HFFc6 (cell line): ENCODE data around the gene RNASE9. TPM values are rescaled to one million over a fixed set of nuclear protein-coding genes. Genes with fewer than 3 reads are reported as not detected.

Source experiments
- DNase-seq: peaks from one replicate; pipeline ENCODE4 v3.0.0-alpha.2; 2018
- H3K27ac Mint-ChIP-seq: 2 replicates; pipeline ENCODE4 v1.8.0; 2020; ENCODE audit warnings: mild to moderate bottlenecking, mixed read lengths
- H3K27me3 Mint-ChIP-seq: 2 replicates; pipeline ENCODE4 v1.8.0; 2021; ENCODE audit warnings: mild to moderate bottlenecking, moderate library complexity, mixed read lengths; ENCODE audit not compliant: insufficient read depth
- H3K36me3 Mint-ChIP-seq: 2 replicates; pipeline ENCODE4 v1.8.0; 2021; ENCODE audit warnings: low read depth, mixed read lengths
- H3K4me1 Mint-ChIP-seq: 2 replicates; pipeline ENCODE4 v1.8.0; 2020; ENCODE audit warnings: low read depth, mixed read lengths
- H3K4me3 Mint-ChIP-seq: 2 replicates; pipeline ENCODE4 v1.8.0; 2020; ENCODE audit warnings: mild to moderate bottlenecking, moderate library complexity, mixed read lengths
- H3K9me3 Mint-ChIP-seq: 2 replicates; pipeline ENCODE4 v1.8.0; 2020; ENCODE audit warnings: mild to moderate bottlenecking, mixed read lengths
- total RNA-seq, 6 experiments: library from RNA; stranded (reverse); fragmentation: NEBNext Ultra II Directional; extraction: Animal tissue kit (Norgen Biotek cat#: 25700); gene quantifications; 2 replicates in 1 of 6; 3 replicates in 5 of 6; pipeline ENCODE4 v1.2.3, GENCODE V29; 2021
- TF ChIP-seq, protein P1 (sequence below): fragments of 200-600 bp; sonication (generic); IDR thresholded peaks from 2 replicates; pipeline ENCODE4 v1.5.0; 2021; ENCODE audit warnings: antibody characterized with exemption, mild to moderate bottlenecking

The RNASE9 gene
- total RNA-seq, 6 experiments from 2014 or later: not detected

- Mint-ChIP-seq H3K27me3 (peaks cover 25% of the 10 kb centered on the region), H3K9me3 (no peaks in the 10 kb centered on the region), H3K4me3 (no peak overlapping the region), H3K4me1 (peaks cover 5% of the 10 kb centered on the region; the same call in 1 of the 2 replicates), H3K27ac (no peak overlapping the region), H3K36me3 (no peaks in the 10 kb centered on the region)
- DNase-seq: no peak
- TF ChIP-seq, protein P1, sequence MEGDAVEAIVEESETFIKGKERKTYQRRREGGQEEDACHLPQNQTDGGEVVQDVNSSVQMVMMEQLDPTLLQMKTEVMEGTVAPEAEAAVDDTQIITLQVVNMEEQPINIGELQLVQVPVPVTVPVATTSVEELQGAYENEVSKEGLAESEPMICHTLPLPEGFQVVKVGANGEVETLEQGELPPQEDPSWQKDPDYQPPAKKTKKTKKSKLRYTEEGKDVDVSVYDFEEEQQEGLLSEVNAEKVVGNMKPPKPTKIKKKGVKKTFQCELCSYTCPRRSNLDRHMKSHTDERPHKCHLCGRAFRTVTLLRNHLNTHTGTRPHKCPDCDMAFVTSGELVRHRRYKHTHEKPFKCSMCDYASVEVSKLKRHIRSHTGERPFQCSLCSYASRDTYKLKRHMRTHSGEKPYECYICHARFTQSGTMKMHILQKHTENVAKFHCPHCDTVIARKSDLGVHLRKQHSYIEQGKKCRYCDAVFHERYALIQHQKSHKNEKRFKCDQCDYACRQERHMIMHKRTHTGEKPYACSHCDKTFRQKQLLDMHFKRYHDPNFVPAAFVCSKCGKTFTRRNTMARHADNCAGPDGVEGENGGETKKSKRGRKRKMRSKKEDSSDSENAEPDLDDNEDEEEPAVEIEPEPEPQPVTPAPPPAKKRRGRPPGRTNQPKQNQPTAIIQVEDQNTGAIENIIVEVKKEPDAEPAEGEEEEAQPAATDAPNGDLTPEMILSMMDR: no peak
These were observed 31.0 kb downstream of the RNASE9 start for GRCh38 chr14:20529806-20530205.

GRCh38 chr14:20524027-20524426 is 36.8 kb downstream of the RNASE9 start:
- H3K36me3 Mint-ChIP-seq: no peaks in the 10 kb centered on the region
- peaks cover 18% of the 10 kb centered on the region for H3K27me3 Mint-ChIP-seq
- H3K27ac Mint-ChIP-seq: no peak overlapping the region
- TF ChIP-seq, protein P1: no peak
- DNase-seq: no peak
- H3K9me3 Mint-ChIP-seq: no peaks in the 10 kb centered on the region
- no peak overlapping the region for H3K4me3 Mint-ChIP-seq
- no peaks in the 10 kb centered on the region for H3K4me1 Mint-ChIP-seq

- Mint-ChIP-seq H3K36me3 (no peaks in the 10 kb centered on the region), H3K9me3 (no peaks in the 10 kb centered on the region), H3K27me3 (peaks cover 6% of the 10 kb centered on the region), H3K4me1 (peaks cover 4% of the 10 kb centered on the region), H3K4me3 (no peak overlapping the region), H3K27ac (no peak overlapping the region)
- TF ChIP-seq, protein P1: no peak
- no peak for DNase-seq
These were observed 38.5 kb downstream of the RNASE9 start for GRCh38 chr14:20522332-20522731.

GRCh38 chr14:20516921-20517320 is 43.9 kb downstream of the RNASE9 start:
- Mint-ChIP-seq H3K27me3 (no peaks in the 10 kb centered on the region), H3K36me3 (no peaks in the 10 kb centered on the region), H3K4me3 (peak overlapping the region; percentile 63), H3K4me1 (peaks cover 34% of the 10 kb centered on the region), H3K9me3 (no peaks in the 10 kb centered on the region), H3K27ac (peak overlapping the region; percentile 79)
- peak; percentile 34 for DNase-seq
- TF ChIP-seq, protein P1: no peak

DNA sequence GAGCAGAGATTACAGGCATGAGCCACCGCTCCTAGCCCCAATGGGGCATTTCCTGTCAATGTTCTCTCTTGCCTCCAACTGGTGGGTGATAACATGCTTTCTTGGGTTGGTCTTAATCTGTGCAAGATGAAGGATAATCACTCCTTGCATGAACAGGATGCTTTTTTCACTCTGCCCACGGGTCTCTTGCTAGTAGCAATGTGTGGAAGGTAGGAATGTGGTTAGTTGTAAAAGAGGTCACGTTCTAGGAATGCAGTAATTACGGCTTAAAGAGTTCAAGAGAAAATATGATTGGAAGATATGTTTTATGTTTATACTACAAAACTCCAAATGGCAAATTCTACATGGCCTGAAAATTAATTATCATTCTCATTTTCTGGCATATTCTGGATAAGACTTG is 45.0 kb downstream of the RNASE9 start:
- Mint-ChIP-seq H3K27ac (peak overlapping the region; percentile 79), H3K27me3 (peaks cover 3% of the 10 kb centered on the region), H3K9me3 (no peaks in the 10 kb centered on the region), H3K4me3 (0 out of 2 replicates have a peak overlapping the region, but pooled peaks have one; percentile 1), H3K4me1 (peaks cover 45% of the 10 kb centered on the region), H3K36me3 (no peaks in the 10 kb centered on the region)
- TF ChIP-seq, protein P1: no peak
- peak; percentile 43 for DNase-seq
